Renal pelvis (tissue), 4 donors: ENCODE results near the gene ANKDD1B. TPM values are rescaled to one million over a fixed set of nuclear protein-coding genes. Genes with fewer than 3 reads are reported as not detected.
A peak's percentile ranks its signal among the peaks of the same experiment; 100 is the strongest.

ENCODE experiments used
- DNase-seq: peaks from one replicate; pipeline ENCODE4 v3.0.0-alpha.2; 2013
- polyA plus RNA-seq, 3 donors: library from polyadenylated mRNA; unstranded; fragments of 120-200 nt; gene quantifications; one replicate each; pipeline ENCODE4 v1.2.1, GENCODE V29; 2013; ENCODE audit not compliant: insufficient read length in 3 of 3

The ANKDD1B gene
- polyA plus RNA-seq, 3 donors: 6.2 to 10.3 (median 10.2) TPM

- peak; percentile 72 for DNase-seq
Observed at GRCh38 chr5:75616371-75616881, 5.2 kb downstream of the ANKDD1B start.

DNA sequence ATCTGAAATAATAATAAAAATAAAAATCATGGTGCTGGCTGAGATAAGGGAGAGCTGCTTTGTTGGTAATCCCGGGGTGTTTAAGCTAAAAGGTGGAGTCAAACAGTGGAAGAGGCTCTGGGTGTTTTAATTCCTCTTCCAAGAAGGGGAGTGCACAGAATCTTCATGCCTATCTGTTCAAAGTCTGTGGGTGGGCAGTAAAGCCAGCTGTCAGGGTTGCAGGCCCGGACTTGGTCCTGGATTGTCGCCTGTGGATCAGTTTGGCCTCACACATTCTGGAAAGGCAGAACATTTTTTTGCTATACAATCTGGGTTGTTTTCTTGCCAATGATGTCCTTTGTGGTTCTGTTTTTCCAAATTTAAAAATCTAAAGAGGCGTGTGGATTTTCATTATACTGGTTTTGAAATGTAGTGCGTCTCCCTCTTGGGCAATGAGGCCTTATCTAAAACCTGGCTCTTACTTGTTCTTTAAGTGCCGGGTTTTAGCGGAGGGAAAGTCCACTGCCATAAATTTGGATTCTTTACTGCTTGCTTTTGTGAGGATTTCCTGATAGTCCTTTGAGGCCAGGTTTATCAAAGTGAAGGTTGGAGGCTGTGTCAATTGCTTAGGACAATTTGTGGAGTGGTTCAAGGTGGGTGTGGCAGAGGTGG, 5.8 kb downstream of the ANKDD1B start:
- no peak for DNase-seq

DNA sequence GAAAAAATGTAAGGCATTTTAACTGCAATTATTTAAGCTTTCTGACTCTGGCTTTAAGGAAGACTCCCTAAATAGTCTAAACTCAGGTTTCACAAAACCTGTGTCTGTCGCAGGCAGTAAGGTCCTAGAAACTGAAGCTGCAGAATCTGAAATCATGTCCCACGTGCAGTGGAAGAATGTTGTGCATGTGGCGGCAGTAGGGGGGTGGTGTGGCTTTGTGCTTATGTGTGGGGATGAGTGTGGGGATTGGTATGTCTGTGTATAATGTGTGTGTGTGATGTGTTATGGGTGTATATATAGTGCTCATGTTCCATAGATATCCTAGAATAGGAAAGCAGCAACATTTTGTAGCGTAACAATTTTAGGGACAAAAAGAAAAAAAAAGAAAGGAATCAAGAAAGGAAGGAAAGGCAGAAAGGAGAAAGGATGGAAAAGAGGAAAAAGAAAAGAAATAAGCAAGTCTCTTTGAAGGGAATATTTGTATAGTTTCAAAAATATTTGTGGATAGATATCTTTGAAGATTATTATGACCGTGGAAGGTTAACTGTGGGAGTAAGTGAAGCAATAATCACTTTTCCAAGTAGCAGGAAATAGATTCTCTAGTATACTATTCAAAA, 6.6 kb downstream of the ANKDD1B start:
- DNase-seq: no peak

DNA sequence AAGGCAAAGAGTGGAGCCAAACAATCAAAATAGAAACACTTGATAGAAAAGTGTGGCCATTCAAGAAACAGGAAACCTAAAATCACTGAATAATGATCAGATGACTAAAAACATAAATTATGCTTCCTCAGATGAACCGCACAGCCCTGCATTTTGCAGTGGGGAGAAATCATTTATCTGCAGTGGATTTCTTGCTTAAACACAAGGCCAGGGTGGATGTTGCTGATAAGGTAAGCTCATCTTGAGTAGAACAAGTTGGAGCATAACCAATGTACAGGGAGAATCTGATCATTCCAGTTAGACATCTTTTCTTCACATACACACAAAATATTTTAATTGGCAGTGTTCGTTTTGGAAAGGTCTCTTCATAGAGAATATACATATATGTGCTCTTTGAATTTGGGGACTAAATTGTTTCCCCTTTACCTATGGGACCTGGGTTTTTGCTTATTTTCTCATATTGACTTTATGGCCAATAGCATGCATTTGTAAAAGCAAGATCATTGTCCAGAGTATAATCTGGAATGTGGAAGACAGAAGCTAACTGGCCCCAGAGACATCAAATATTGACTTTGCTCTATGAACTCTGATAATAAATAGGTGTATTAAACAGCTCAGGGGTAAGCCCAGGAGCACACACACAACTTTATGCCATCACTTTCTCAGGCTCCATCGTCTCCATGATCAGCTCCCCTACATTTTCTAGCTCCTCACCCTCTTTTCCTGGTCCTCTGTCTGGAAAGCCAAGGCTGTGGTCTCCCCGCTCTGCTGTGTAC, 9.1 kb downstream of the ANKDD1B start:
- DNase-seq: no peak

DNA sequence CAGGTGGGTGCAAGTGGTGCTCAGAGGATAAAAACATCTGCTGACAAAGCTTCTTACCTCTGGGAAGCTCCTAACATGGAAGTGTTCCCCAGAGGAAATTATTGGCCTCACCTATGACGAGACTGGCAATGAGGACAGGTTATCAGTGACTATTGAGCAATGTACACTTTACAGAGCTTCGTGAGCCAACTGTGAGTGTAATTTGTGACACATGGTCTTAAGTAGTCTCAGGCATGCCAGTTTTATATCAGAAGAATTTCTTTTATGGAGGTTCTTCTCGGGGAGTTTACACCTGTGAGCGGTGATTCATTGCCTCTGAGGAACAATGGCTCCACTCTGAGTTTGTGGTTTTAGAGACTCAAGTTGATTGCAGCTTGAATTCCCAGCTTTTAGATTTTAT, 11.3 kb downstream of the ANKDD1B start:
- no peak for DNase-seq

DNA sequence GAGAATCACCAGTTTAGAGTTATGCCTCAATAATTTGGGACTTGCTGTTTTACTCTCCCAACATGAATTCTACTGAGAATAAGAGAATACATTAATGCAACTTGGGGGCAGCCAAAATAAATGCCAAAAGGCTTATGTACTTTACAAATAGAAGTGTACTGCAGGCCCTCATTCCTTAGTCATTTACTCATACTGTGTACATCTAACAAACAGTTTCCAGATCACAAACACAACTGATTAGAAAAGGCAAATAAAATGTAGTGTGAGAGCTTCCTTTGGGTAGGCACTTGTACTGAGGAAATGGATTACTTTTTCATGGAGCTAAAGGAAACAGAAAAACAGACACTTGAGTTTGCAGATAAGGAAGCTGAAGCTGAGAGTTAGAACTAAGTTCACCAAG, 12.6 kb downstream of the ANKDD1B start:
- DNase-seq: no peak

DNA sequence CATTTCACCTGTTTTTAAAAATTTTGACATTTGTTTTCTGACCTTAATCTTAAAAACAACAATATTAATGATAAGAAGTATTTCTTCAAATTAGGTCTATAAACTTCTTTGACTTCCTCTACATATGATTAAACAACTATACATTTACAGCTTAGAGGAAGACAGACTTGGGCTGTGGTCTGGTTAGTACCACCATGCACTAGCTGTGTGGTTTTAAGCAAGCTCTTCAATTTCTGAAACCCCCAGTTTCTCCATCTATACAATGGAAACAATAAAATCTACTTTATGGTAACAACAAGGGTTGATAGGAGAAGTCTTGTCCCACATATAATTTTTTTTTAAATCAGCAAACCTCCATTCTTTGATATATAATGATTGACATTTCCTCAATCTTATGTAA, 15.7 kb downstream of the ANKDD1B start:
- DNase-seq: no peak

GRCh38 chr5:75627801-75628200, 16.5 kb downstream of the ANKDD1B start:
- no peak for DNase-seq

DNA sequence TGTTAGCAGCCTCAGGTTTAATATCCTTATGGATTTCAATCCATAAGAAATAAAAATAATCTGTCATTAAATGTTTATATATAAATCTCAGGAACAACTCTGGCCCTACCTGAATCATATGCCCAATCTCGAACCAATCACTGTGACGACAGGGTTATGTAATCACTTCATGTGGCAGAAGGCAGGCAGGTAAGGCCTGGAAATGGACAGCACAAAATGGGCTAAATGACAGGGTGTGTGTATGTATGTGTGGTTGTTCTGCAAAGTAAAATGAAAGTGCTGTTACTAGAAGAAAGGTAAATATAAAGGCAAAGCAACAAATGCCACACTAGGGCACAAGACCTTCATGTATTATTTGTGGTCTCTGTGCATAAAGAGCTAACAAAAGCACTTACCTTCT, 19.6 kb downstream of the ANKDD1B start:
- no peak for DNase-seq

DNA sequence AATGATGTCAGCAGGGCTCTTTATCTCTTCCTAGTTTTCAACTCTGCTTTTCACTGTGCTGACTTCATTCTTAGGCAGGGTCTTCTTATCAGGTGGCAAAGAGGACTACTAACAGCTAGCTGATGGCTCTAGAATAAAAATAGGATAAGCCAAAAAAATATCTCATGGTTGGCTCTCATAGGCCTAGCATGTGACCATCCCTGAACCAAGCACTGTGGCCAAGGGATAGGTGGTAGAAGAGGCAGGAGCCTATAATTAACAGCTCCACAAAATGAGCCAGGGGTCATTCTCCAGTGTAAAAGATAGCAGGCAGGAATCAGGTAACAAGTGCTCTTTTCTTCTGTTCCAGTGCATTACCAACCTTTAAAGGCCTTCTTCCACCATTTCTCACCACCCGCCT, 21.1 kb downstream of the ANKDD1B start:
- no peak for DNase-seq

DNA sequence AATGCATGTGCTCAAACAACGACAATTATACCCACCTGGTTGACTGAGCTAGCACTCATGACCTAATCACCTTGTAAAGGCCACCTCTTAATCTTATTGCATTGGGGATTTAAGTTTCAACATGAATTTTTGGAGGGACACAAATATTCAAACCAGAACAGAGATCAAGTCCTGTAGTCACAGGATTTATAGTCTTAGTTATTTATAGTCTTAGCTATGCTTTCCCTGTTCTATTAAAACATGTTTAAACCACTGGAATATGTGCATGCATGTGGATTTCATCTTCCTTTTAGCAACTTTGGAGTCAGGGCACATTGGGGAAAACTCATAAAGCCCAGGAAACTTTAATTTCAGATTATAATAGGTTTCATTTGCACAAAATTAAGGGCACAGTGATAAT, 26.7 kb downstream of the ANKDD1B start:
- DNase-seq: no peak

DNA sequence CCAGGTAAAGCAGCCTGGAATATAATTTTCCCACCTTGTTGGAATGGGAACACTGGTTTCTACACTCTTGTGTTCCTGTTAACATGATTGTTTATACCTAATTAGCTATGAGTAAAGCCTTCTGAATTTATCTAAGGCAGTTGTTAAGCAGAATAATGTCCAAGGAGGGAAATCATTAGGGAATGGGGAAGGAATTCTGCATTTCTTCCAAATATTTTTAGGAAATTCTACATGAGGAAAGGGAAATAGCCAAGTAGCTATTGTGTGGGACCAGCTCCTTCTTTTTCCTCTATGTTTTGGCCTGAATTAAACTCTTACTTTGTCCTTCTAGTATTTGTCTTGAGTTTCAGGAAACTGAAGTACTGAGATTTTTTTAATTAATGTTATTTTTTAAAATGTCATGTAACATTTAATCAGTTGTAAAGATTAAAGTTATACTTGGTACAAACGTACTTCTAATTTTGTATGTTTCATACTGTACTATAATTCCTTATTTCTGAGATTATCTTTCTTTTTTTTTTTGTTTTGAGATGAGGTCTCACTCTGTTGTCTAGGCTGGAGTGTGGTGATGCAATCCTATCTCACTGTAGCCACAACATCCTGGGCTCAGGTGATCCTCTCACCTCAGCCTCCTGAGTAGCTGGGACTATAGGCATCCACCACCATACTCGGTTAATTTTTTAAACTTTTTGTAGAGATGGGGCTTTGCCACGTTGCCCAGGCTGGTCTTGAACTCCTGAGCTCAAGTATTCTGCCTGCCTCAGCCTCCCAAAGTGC, 28.5 kb downstream of the ANKDD1B start:
- no peak for DNase-seq

- peak; percentile 72 for DNase-seq
Observed at GRCh38 chr5:75640395-75640794, 29.1 kb downstream of the ANKDD1B start.

- DNase-seq: no peak
Observed at GRCh38 chr5:75640826-75641225, 29.6 kb downstream of the ANKDD1B start.

DNA sequence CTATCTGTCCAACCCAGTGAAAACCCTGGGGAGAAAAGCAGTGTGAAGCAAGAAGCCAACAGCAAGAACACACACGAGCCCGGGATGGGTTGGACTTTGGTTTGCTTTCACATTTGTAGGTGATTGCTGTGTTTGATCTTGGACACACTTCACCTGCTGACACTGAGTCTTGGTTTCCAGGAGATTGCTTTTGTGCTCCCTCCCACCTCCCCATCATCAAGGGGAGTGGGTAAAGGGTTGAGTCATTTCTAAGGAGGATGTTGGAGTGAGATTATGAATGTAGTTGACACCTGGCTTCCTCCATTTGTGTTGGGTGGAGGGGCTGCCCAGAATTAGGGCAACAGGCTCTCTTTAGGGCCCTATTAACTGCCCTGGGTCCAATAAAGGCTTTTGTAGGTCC, 37.5 kb downstream of the ANKDD1B start:
- DNase-seq: no peak

DNA sequence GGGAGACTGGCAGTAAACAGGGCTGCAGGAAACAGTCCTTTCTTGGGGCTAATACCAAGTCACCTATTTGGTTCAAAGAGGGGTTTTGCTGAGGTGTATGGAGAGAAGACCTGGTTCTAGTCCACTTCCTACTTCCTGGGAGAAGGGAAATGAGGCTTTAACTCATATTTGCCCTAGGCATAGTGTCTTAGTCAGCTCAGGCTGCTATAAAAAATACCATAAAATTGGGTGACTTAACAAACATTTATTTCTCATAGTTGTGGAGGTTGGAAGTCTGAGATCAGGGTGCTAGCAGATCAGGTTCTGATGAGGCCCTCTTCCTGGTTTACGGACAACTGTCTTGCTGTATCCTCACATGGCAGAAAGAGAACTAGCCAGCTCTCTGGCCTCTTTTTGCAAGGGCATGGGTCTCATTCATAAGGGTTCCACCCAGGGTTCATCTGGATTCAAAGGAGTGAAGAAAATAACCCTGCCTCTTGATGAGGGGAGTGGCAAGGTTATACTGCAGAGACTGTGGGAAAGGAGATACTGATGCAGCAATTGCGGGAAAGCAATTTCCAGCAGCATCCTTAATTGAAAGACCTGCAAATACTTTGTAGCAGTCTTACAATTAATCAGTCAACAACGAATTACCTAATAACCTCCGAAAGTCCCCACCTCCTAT, 40.5 kb downstream of the ANKDD1B start:
- no peak for DNase-seq

DNA sequence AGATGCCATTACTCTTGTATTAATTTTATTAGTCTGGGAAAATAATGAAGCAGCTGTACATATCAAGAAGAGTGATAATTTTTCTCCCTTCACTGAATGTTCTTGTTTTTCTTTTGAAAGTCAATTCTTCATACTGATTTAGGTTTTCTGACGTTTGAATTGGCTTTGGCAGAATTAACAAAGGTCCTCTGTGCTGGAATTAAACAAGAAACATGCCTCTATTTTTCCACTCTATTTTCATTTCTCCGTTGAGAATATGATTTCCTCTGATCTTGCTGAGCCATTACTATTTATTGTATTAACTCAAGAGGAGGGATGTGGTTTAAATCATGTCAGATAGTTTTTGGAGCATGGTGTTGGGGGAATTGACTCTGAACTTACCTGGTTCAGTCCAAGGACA, 42.3 kb downstream of the ANKDD1B start:
- DNase-seq: no peak

- no peak for DNase-seq
Observed at GRCh38 chr5:75654693-75655295, 43.5 kb downstream of the ANKDD1B start.

DNA sequence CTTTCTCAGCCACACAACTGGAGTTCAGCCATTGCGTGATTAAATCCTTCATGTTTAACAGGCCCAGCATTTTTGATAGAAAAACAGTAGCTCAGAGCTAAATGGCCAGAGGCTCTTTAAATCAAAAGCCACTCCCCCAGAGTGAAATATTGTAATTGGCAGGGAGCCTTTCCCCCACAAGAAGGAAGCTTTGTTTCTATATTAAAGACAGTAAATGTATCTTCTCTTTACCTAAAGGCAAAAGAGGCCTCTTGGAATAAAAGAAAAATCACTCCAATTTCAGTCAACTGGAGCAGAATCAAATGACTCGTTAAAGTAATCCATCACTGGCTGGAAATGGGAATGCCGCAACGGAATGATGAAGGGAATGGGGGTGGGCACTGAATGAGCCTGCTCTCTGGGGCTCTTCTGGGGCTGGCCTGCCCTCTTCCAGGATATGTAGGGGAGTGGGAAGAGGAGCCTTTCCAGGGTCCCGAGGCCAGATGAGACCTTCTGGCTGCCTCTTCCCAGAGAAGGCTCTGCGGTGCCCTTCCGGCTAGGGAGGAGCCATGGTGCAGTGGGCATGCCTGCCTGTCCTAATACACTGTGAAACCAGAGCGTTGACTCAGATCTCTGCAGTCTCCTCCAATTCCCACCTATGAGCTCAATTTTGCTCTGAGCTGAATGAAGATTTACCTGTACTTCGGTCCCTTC, 45.2 kb downstream of the ANKDD1B start:
- DNase-seq: peak; percentile 54

DNA sequence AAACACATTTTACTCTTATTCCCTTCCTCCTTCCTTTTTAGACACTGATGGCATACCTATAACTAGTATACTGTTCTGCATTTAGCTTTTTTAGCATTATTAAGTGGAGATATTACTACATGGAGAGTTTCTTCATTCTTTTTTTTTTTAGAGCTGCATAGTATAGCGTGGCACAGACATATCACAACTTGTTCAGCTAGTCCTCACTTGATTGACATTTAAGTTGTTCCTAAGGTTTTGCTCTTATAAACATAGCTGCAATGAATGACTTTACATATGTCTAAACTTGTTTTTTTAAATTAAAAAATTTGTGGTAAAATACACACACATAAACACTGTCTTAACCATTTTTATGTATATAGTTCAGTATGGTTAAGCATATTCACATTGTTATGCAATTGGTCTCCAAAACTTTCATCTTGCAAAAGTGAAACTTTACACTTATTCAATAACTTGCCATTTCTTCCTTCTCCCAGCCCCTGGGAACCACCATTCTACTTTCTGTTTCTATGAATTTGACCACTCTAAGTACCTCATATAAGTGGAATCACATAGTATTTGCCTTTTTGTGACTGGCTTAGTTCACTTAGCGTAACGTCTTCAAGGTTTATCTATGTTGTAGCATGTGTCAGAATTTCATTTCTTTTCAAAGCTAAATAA, 48.7 kb downstream of the ANKDD1B start:
- no peak for DNase-seq
